Panc1 (cell line): ENCODE data around the gene MRTFA. TPM values are rescaled to one million over a fixed set of nuclear protein-coding genes. Genes with fewer than 3 reads are reported as not detected.
A peak's percentile ranks its signal among the peaks of the same experiment; 100 is the strongest.

Experiments used
- ATAC-seq: fragments of 200-7000 bp; cut with Tn5 transposase; 2 replicates; pipeline ENCODE4 v1.9.1; 2020; ENCODE audit warnings: mild to moderate bottlenecking, moderate library complexity
- BruUV-seq: library from RNA; stranded (reverse); fragments of 400-500 nt; replicated peaks from 2 replicates; lab custom pipeline; 2021; lab: Mats Ljungman, UMichigan
- CTCF ChIA-PET: fragments of 300-600 bp; sonication (Branson Sonifier 250); formaldehyde crosslinking; loops from one replicate; lab custom pipeline; 2022; ENCODE audit warnings: antibody characterized with exemption; lab: Charles Lee
- POLR2A ChIA-PET: fragments of 300-600 bp; sonication (Branson Sonifier 250); formaldehyde crosslinking; loops from one replicate; lab custom pipeline; 2022; ENCODE audit warnings: antibody characterized with exemption; lab: Charles Lee
- DNase-seq: peaks from one replicate; pipeline ENCODE4 v3.0.0-alpha.2; 2010; ENCODE audit warnings: low read depth, low spot score
- H3K27ac ChIP-seq: 2 replicates; pipeline ENCODE4 v1.5.1; 2011; ENCODE audit warnings: mild to moderate bottlenecking, low read length, inconsistent platforms
- H3K27me3 ChIP-seq: fragments of 200-500 bp; sonication (Bioruptor generic); 2 replicates; pipeline ENCODE4 v1.6.0; 2014; ENCODE audit warnings: low read length, inconsistent platforms; ENCODE audit not compliant: control insufficient read depth, insufficient read depth
- H3K36me3 ChIP-seq: fragments of 200-500 bp; sonication (Bioruptor generic); 2 replicates; pipeline ENCODE4 v1.5.1; 2014; ENCODE audit warnings: inconsistent platforms, mild to moderate bottlenecking, low read length, moderate library complexity; ENCODE audit not compliant: control insufficient read depth, insufficient read depth
- H3K4me1 ChIP-seq: 2 replicates; pipeline ENCODE4 v1.5.1; 2011; ENCODE audit warnings: inconsistent platforms, mild to moderate bottlenecking, low read length, moderate library complexity; ENCODE audit not compliant: control insufficient read depth, insufficient read depth
- H3K4me3 ChIP-seq, 2 experiments: 2 replicates each; pipeline ENCODE4 v1.5.1; 2011 to 2012; ENCODE audit warnings: low read depth in 2 of 2, low read length in 2 of 2, mild to moderate bottlenecking in 2 of 2, inconsistent platforms in 1 of 2, moderate library complexity in 1 of 2
- H3K9me3 ChIP-seq: fragments of 200-500 bp; sonication (Bioruptor generic); 2 replicates; pipeline ENCODE4 v1.5.1; 2014; ENCODE audit warnings: low read depth, mild to moderate bottlenecking, inconsistent platforms, low read length, moderate library complexity; ENCODE audit not compliant: control insufficient read depth, insufficient read depth
- POLR2AphosphoS5 ChIP-seq: IDR thresholded peaks from 2 replicates; pipeline ENCODE4 v1.6.1; 2012; ENCODE audit warnings: mild to moderate bottlenecking, low read depth, low read length, moderate library complexity
- SIN3A ChIP-seq: IDR thresholded peaks from 2 replicates; pipeline ENCODE4 v1.6.1; 2012; ENCODE audit warnings: low read depth, mild to moderate bottlenecking, low read length, moderate library complexity, borderline replicate concordance; ENCODE audit not compliant: insufficient read depth
- TCF7L2 ChIP-seq: IDR thresholded peaks from 2 replicates; pipeline ENCODE4 v1.6.1; 2011; ENCODE audit warnings: mild to moderate bottlenecking, low read depth, low read length, inconsistent platforms
- in situ Hi-C: cut with HindIII; loops from 2 replicates; pipeline ENCODE4 v1.10.0; 2016; ENCODE audit warnings: low sequenced_read_pairs, low pct_unique_long_range_greater_than_20kb
- intact Hi-C: fragments of 100-400 bp; cut with micrococcal nuclease; formaldehyde crosslinking; loops from one replicate; pipeline ENCODE4 v1.10.0; 2022; ENCODE audit not compliant: unreplicated experiment
- total RNA-seq: library from RNA; stranded (reverse); gene quantifications from one replicate; pipeline ENCODE4 v1.2.1, GENCODE V29; 2021; ENCODE audit not compliant: unreplicated experiment
- TF ChIP-seq, protein P1 (sequence below), 2 experiments: IDR thresholded peaks; 2 replicates each; pipeline ENCODE4 v1.6.1; 2011 to 2012; ENCODE audit warnings: low read depth in 2 of 2, control low read depth in 1 of 2, low read length in 1 of 2, mild to moderate bottlenecking in 1 of 2, moderate library complexity in 1 of 2; ENCODE audit not compliant: insufficient read depth in 1 of 2
- TF ChIP-seq, protein P2 (sequence below): fragments of 450-650 bp; IDR thresholded peaks from 2 replicates; pipeline ENCODE4 v1.5.1; 2017; ENCODE audit warnings: mild to moderate bottlenecking

The MRTFA gene
- total RNA-seq, 1 experiment from 2014 or later, result 62.1 TPM

DNA sequence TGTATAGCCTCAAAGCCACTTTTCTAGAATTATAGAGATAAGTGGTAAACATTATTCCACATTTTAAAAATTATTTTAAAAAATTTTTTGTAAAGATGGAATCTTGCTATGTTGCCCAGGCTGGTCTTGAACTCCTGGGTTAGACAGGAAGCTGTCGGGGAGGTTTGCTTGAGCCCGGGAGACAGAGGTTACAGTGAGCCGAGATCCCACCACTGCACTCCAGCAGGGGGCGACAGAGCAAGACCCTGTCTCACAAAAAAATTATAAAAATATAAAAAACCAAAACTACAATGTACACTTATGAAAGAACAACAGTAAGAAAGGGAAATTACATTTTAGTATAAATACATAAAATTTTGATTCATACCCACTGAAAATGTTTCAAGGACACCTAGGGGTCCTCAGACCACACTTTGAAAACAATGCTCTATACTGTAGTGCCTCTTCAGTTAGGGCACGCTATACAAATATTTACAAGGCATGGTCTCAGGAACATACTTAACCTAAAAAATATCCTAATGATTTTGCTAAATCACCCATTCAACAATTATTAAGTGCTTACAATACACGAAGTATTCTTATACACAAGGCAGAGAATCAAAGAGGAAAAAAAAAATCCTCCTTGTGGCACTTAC lies 111.2 kb downstream of the MRTFA start:
- TF ChIP-seq, protein P1, sequence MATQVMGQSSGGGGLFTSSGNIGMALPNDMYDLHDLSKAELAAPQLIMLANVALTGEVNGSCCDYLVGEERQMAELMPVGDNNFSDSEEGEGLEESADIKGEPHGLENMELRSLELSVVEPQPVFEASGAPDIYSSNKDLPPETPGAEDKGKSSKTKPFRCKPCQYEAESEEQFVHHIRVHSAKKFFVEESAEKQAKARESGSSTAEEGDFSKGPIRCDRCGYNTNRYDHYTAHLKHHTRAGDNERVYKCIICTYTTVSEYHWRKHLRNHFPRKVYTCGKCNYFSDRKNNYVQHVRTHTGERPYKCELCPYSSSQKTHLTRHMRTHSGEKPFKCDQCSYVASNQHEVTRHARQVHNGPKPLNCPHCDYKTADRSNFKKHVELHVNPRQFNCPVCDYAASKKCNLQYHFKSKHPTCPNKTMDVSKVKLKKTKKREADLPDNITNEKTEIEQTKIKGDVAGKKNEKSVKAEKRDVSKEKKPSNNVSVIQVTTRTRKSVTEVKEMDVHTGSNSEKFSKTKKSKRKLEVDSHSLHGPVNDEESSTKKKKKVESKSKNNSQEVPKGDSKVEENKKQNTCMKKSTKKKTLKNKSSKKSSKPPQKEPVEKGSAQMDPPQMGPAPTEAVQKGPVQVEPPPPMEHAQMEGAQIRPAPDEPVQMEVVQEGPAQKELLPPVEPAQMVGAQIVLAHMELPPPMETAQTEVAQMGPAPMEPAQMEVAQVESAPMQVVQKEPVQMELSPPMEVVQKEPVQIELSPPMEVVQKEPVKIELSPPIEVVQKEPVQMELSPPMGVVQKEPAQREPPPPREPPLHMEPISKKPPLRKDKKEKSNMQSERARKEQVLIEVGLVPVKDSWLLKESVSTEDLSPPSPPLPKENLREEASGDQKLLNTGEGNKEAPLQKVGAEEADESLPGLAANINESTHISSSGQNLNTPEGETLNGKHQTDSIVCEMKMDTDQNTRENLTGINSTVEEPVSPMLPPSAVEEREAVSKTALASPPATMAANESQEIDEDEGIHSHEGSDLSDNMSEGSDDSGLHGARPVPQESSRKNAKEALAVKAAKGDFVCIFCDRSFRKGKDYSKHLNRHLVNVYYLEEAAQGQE (IDR thresholded peaks at IDR 0.05; ENCODE audit: insufficient read depth in 1 of 2, low read depth in 2 of 2, low read length in 1 of 2), result no peak
- no peak for TF ChIP-seq TCF7L2
- TF ChIP-seq, protein P2, sequence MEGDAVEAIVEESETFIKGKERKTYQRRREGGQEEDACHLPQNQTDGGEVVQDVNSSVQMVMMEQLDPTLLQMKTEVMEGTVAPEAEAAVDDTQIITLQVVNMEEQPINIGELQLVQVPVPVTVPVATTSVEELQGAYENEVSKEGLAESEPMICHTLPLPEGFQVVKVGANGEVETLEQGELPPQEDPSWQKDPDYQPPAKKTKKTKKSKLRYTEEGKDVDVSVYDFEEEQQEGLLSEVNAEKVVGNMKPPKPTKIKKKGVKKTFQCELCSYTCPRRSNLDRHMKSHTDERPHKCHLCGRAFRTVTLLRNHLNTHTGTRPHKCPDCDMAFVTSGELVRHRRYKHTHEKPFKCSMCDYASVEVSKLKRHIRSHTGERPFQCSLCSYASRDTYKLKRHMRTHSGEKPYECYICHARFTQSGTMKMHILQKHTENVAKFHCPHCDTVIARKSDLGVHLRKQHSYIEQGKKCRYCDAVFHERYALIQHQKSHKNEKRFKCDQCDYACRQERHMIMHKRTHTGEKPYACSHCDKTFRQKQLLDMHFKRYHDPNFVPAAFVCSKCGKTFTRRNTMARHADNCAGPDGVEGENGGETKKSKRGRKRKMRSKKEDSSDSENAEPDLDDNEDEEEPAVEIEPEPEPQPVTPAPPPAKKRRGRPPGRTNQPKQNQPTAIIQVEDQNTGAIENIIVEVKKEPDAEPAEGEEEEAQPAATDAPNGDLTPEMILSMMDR, result peak; percentile 84
- no peak for TF ChIP-seq SIN3A
- ChIA-PET CTCF (interaction anchor here (0.6 to 1.2 kb wide), 3 partner anchors 27 to 120 kb away, joined by 3 to 6 read pairs (median 3); no protein-coding TSS in a partner anchor), POLR2A (no interaction called here)
- H3K27me3 ChIP-seq, result no peaks in the 10 kb centered on the region
- in situ Hi-C loops, result loop anchor here (25.0 kb wide), 1 partner anchor 112 kb away; the partner anchor contains the start of gene MRTFA
- no peaks in the 10 kb centered on the region for H3K36me3 ChIP-seq
- peaks cover 34% of the 10 kb centered on the region for H3K4me1 ChIP-seq
- no peak overlapping the region for H3K4me3 ChIP-seq
- intact Hi-C loops, result no loop called here
- H3K9me3 ChIP-seq, result no peaks in the 10 kb centered on the region
- DNase-seq (no peak), ATAC-seq (peak; percentile 75; the same call in 1 of the 2 replicates)
- BruUV-seq, result no TSS peak
- peak overlapping the region; percentile 63 for H3K27ac ChIP-seq

GRCh38 chr22:40524392-40525249 lies 111.9 kb downstream of the MRTFA start:
- intact Hi-C loops, result no loop called here
- BruUV-seq, result no TSS peak
- no peaks in the 10 kb centered on the region for H3K36me3 ChIP-seq
- ATAC-seq (no peak; the same call in 1 of the 2 replicates), DNase-seq (no peak)
- H3K4me3 ChIP-seq, result no peak overlapping the region
- H3K4me1 ChIP-seq, result peaks cover 29% of the 10 kb centered on the region
- in situ Hi-C loops, result loop anchor here (25.0 kb wide), 1 partner anchor 113 kb away; the partner anchor contains the start of gene MRTFA
- TF ChIP-seq POLR2AphosphoS5, result no peak
- TF ChIP-seq, protein P1 (IDR thresholded peaks at IDR 0.05; ENCODE audit: insufficient read depth in 1 of 2, low read depth in 2 of 2, low read length in 1 of 2), result no peak
- TF ChIP-seq, protein P2, result no peak
- TF ChIP-seq SIN3A, result no peak
- no peak for TF ChIP-seq TCF7L2
- peak overlapping the region; percentile 40; the same call in 1 of the 2 replicates for H3K27ac ChIP-seq
- ChIA-PET CTCF (interaction anchor here (0.5 to 1.2 kb wide), 5 partner anchors 26 to 122 kb away, joined by 3 to 6 read pairs (median 3); no protein-coding TSS in a partner anchor), POLR2A (no interaction called here)
- H3K9me3 ChIP-seq, result no peaks in the 10 kb centered on the region
- no peaks in the 10 kb centered on the region for H3K27me3 ChIP-seq
